Measurements from ENCODE around the gene APCDD1L. TPM values are rescaled to one million over a fixed set of nuclear protein-coding genes. Genes with fewer than 3 reads are reported as not detected.
A peak's percentile ranks its signal among the peaks of the same experiment; 100 is the strongest.

Gene APCDD1L
- total RNA-seq, 1 donor: 16.3 TPM

- DNase-seq (ENCODE audit: insufficient read length, low spot score, missing footprints): no peak
- H3K4me3 ChIP-seq (ENCODE audit: insufficient read depth, low read length): no peak overlapping the region
- peaks cover 4% of the 10 kb centered on the region for H4K20me1 ChIP-seq (ENCODE audit: insufficient read depth, low read length)
- peaks cover 16% of the 10 kb centered on the region for H3K36me3 ChIP-seq (ENCODE audit: insufficient read depth, low read length)
- no peaks in the 10 kb centered on the region for H3K27me3 ChIP-seq (ENCODE audit: insufficient read depth, low read length)
- TF ChIP-seq, protein P1, sequence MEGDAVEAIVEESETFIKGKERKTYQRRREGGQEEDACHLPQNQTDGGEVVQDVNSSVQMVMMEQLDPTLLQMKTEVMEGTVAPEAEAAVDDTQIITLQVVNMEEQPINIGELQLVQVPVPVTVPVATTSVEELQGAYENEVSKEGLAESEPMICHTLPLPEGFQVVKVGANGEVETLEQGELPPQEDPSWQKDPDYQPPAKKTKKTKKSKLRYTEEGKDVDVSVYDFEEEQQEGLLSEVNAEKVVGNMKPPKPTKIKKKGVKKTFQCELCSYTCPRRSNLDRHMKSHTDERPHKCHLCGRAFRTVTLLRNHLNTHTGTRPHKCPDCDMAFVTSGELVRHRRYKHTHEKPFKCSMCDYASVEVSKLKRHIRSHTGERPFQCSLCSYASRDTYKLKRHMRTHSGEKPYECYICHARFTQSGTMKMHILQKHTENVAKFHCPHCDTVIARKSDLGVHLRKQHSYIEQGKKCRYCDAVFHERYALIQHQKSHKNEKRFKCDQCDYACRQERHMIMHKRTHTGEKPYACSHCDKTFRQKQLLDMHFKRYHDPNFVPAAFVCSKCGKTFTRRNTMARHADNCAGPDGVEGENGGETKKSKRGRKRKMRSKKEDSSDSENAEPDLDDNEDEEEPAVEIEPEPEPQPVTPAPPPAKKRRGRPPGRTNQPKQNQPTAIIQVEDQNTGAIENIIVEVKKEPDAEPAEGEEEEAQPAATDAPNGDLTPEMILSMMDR (IDR thresholded peaks at IDR 0.05; ENCODE audit: extremely low read depth, low read depth, low read length): no peak
- H3K27ac ChIP-seq (ENCODE audit: low read depth, low read length): no peak overlapping the region
- H3K9me3 ChIP-seq (ENCODE audit: low read depth, low read length): no peaks in the 10 kb centered on the region
- H2AFZ ChIP-seq (ENCODE audit: low read length): no peak overlapping the region
- no peaks in the 10 kb centered on the region for H3K4me1 ChIP-seq (ENCODE audit: insufficient read depth, low read length)
- H3K79me2 ChIP-seq (ENCODE audit: insufficient read depth, low read length): peaks cover 3% of the 10 kb centered on the region
- no peak overlapping the region for H3K4me2 ChIP-seq (ENCODE audit: insufficient read depth, low read length)
These were observed 65.4 kb downstream of the APCDD1L start for GRCh38 chr20:58449681-58450221.

DNA sequence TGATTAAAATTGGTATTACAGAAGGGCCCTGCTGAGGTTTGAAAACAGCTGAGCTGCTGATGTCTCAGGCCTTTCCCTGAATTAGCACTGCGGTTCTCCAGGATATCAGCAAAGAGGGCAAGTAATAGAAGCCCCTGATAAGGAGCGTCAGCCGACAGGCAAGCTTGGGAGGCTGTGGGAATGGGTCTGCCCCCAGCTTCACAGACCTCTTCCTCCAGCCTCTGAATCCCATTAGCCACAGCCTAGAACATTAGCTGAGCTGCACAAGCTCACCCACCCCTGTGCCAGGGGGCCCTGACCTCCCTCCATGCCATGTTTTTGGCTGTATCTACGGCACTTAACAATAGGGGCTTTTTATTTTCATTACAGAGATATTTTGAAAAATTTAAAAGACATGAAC is 66.2 kb downstream of the APCDD1L start:
- no peak overlapping the region for H3K27ac ChIP-seq (ENCODE audit: low read depth, low read length)
- DNase-seq (ENCODE audit: insufficient read length, low spot score, missing footprints): no peak
- H3K36me3 ChIP-seq (ENCODE audit: insufficient read depth, low read length): peaks cover 24% of the 10 kb centered on the region
- H3K4me2 ChIP-seq (ENCODE audit: insufficient read depth, low read length): no peak overlapping the region
- H3K4me3 ChIP-seq (ENCODE audit: insufficient read depth, low read length): no peak overlapping the region
- TF ChIP-seq, protein P1 (IDR thresholded peaks at IDR 0.05; ENCODE audit: extremely low read depth, low read depth, low read length): no peak
- H3K4me1 ChIP-seq (ENCODE audit: insufficient read depth, low read length): no peaks in the 10 kb centered on the region
- peaks cover 4% of the 10 kb centered on the region for H3K79me2 ChIP-seq (ENCODE audit: insufficient read depth, low read length)
- H3K9me3 ChIP-seq (ENCODE audit: low read depth, low read length): no peaks in the 10 kb centered on the region
- H3K27me3 ChIP-seq (ENCODE audit: insufficient read depth, low read length): no peaks in the 10 kb centered on the region
- H2AFZ ChIP-seq (ENCODE audit: low read length): no peak overlapping the region
- peaks cover 4% of the 10 kb centered on the region for H4K20me1 ChIP-seq (ENCODE audit: insufficient read depth, low read length)

DNA sequence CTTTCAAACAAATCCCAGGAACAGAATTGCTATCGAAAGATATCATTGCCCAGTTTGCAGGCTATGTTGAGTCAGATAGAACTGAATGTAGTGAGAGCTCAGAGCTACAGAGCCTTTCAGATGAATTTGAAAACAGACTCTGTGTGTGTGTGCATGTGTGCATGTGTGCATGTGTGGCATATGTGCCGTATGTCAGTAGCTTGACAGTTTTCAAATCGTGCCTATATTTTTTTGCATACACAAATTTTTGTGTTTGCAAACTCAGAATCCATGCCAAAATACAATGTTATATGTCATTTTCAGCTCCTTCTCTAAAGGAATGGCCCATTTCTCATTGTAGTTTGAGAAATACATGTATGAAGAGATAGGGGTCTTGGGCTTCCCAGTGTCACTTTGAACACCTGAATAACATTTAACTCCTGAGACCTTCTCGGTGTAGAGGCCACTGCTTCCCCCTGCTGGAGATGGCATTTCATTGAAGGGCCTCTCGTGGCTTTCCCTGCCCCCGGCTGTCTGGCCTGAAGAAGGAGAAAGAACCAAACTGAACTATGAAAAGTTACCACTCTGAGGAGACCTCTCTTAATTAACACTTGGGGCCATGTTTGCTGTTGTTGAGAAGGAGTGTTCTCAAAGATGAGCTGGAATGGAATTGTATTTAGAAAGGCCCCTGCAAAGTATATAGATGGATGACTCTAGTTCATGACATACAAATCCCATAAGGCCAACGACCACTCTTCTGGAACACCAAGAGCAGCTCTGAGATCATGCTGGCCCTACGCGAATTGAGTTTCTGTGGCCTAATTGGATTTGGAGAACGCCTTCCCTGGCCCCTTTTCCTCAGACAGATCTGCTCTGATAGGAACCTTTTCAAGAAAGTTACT is 67.4 kb downstream of the APCDD1L start:
- DNase-seq (ENCODE audit: insufficient read length, low spot score, missing footprints): peak; percentile 45
- no peak overlapping the region for H2AFZ ChIP-seq (ENCODE audit: low read length)
- peaks cover 25% of the 10 kb centered on the region for H3K36me3 ChIP-seq (ENCODE audit: insufficient read depth, low read length)
- TF ChIP-seq, protein P1 (IDR thresholded peaks at IDR 0.05; ENCODE audit: extremely low read depth, low read depth, low read length): peak; percentile 87
- no peaks in the 10 kb centered on the region for H3K27me3 ChIP-seq (ENCODE audit: insufficient read depth, low read length)
- H4K20me1 ChIP-seq (ENCODE audit: insufficient read depth, low read length): peaks cover 4% of the 10 kb centered on the region
- no peak overlapping the region for H3K4me3 ChIP-seq (ENCODE audit: insufficient read depth, low read length)
- peaks cover 12% of the 10 kb centered on the region for H3K79me2 ChIP-seq (ENCODE audit: insufficient read depth, low read length)
- H3K4me2 ChIP-seq (ENCODE audit: insufficient read depth, low read length): no peak overlapping the region
- H3K9me3 ChIP-seq (ENCODE audit: low read depth, low read length): no peaks in the 10 kb centered on the region
- H3K27ac ChIP-seq (ENCODE audit: low read depth, low read length): no peak overlapping the region
- no peaks in the 10 kb centered on the region for H3K4me1 ChIP-seq (ENCODE audit: insufficient read depth, low read length)

DNA sequence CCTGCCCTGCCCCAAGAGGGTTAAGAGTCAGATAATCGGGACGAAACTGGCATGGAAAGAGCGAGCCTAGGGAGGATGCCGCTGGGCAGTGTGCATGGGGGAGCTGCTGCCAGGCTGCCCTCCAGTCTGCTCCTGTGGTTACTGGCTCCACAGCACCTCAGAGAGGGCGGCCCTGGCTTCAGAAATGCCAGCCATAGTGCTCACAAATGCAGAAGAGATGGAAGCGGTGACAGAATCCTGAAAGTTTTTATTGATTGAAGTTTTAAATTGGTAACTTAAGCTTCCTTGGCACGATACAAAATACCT is 68.3 kb downstream of the APCDD1L start:
- Histone ChIP-seq H3K9me3 (ENCODE audit: low read depth, low read length) (no peaks in the 10 kb centered on the region), H2AFZ (ENCODE audit: low read length) (no peak overlapping the region), H3K27ac (ENCODE audit: low read depth, low read length) (no peak overlapping the region), H3K4me2 (ENCODE audit: insufficient read depth, low read length) (no peak overlapping the region), H4K20me1 (ENCODE audit: insufficient read depth, low read length) (peaks cover 4% of the 10 kb centered on the region), H3K36me3 (ENCODE audit: insufficient read depth, low read length) (peaks cover 25% of the 10 kb centered on the region), H3K79me2 (ENCODE audit: insufficient read depth, low read length) (peaks cover 18% of the 10 kb centered on the region), H3K4me3 (ENCODE audit: insufficient read depth, low read length) (no peak overlapping the region), H3K4me1 (ENCODE audit: insufficient read depth, low read length) (no peaks in the 10 kb centered on the region), H3K27me3 (ENCODE audit: insufficient read depth, low read length) (no peaks in the 10 kb centered on the region)
- no peak for DNase-seq (ENCODE audit: insufficient read length, low spot score, missing footprints)
- TF ChIP-seq, protein P1 (IDR thresholded peaks at IDR 0.05; ENCODE audit: extremely low read depth, low read depth, low read length): no peak

All from osteoblast (primary cell).